COR-L47 (cell line): ENCODE results near the gene PDE10A.
"Not testable (repeated sequence)": the region's sequence is repeated elsewhere in the genome, so short reads cannot be mapped to it uniquely, and the experiment has no call there.

Source experiments
- DNase-seq: peaks from one replicate; lab custom pipeline; 2025; lab: John Stamatoyannopoulos, UW

PDE10A gene

DNA sequence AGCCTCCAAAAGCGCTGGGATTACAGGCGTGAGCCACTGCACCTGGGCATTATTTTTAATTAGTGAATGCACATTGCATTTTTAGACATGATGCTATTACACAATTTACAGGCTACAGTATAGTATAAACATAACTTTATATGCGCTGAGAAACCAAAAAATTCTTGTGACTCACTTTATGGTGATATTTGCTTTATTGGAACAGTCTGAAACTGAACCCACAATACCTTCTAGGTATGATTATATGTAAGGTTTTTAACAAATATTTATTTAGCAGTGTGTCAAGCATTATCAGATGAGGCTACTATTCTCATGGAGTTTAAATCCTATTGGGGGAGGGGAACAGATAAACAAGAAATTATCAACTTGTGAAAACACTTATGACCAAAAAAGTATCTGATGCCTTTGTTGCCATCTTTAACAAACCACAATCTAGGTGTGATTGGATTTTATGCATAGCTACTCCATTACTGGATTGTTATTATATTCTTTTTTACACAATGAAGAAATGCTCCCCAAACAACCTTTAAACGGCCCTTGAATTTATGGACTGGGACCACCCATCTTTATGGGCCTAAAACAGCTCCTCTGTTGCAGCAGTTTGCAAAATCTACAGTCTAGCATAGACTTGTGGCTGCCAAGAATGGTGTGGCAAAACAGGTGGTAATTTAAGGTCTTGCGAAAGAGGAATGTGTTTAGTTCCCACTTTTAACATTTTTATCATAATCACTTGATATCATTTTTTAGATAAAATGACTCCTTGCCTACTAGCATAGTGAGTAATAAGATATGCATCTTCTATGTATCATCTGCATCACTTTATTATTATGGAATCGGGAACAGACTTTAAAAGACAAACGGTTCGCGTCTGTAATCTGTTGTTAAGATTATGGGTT lies 194.5 kb downstream of the PDE10A start:
- DNase-seq, result no peak

DNA sequence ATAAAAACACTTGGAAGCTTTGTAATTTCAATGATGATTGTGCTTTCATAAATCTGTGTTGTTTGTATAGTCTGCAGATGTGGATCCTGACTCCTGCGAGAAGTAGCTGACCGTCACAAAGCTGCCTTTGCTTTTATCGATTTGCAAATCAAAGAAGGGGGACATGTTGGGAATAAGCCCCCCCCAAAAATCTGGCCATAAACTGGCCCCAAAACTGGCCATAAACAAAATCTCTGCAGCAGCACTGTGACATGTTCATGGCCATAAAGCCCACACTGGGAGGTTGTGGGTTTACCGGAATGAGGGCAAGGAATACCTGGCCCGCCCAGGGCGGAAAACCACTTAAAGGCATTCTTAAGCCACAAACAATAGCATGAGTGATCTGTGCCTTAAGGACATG lies 199.5 kb downstream of the PDE10A start:
- not testable (repeated sequence) for DNase-seq

DNA sequence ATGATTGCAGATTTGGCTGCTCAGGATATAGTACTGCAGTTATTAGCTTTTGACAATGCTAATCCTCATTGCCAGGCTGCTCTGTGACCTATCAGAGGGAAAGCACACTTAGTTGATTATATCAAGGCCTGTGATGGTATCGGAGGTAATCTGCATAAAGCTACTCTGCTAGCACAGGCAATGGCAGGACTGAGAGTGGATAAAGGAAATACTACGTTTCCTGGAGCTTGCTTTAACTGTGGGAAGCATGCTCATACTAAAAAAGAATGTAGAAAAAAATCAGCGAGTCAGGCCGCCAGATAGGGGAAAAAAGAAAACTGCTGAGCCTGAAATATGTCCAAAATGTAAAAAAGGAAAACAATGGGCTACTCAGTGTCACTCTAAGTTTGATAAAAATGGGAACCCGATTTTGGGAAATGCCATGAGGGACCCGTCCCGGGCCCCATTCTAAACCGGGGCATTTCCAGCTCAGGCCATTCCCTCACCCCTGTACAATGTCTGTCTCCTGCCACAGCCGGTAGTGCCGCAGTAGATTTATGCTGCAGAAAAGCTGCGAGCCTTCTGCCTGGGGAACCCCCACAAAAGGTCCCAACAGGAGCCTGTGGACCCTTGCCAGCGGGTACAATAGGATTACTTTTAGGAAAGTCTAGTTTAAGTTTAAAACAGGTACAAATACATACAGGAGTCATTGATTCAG lies 203.3 kb downstream of the PDE10A start:
- DNase-seq, result not testable (repeated sequence)

DNA sequence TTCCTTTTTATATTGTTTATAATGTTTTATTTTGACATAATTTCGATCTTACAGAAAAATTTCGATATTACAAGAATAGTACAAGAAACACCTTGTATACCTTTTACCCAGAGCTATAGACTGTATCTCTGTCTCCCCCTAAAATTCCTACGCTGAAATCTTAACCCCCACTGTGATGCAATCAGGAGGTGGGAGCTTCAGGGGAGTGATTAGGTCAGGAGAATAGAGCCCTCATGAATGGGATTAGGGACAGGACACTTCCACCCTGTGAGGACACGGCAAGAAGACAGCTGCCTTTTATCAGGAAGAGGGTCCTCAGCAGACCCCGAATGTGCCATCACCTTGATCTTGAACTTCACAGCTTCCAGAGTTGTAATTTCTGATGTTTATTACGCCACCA lies 204.9 kb downstream of the PDE10A start:
- DNase-seq, result no peak

DNA sequence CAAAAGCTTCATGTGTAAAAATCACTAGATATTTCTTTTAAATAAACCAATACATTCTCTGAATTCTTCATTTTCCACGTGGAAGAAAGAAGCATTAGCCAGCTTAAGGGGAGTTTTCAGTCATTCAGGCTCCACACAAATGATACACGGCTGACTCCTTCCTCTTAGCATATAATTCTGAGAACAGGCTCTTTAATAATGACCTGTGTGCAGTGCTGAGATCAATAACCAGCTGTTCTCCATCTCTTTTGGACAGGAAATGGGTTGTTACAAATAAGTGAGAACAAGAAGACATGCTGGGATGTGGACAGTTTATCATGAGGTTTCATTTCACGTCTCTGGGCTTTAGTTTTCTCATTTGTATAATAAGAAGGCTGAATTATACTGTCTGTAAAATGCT lies 206.8 kb downstream of the PDE10A start:
- no peak for DNase-seq

DNA sequence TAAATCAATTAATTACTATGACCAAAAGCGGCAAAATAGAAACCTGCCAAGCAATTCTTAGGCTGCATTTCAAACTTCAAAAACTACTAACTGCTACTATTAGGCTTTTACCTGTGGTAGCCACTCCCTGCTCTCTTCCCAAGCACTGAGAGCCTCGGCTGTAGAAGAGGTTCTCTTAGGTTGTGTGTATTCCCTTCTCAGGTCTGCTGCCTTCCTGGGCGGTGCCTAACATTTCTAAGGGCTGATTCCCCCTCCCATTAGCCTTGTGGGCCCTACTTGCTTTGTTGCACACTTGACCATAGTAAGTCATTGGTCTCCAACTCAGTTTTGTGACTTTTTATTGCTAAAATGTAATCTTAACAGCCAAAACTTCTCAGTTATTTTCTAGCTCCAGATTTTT lies 207.6 kb downstream of the PDE10A start:
- no peak for DNase-seq

DNA sequence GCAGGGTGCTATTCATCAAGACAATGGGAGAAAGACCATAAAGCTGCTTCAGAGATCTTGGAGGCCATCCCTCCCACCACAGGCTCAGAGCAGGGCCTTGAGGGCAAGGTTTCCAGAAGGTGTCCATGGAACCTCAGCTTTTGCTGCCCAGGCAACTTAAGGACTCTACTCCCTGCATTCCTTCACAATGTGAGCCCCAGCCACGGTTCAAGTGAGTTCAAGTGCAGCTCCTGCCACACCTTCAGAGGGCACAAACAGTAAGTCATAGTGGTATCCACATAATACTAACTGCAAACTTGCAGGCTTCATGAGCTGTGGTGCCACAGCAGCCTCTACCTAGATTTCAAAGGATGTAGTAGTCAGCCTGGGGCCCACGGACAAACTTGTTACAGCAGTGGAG lies 209.6 kb downstream of the PDE10A start:
- DNase-seq, result no peak

DNA sequence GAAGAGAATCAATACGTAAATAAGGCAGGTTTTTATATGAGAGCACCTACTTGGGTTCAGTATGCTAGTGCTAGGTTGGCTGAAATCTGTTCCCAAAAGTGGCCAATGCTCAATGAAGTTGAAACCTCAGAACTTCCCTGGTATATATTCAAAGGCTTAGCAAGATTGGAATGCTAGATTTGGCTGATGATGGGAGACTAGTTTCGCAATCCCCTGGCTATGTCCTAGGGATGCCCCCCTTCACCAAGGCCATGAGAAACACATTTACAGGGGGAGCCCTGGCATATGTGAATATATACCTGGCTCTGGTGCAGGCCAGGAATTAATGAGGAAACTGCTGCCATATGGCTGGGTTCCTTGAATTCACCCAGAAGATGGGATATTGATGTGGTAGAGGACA lies 211.2 kb downstream of the PDE10A start:
- DNase-seq, result no peak

DNA sequence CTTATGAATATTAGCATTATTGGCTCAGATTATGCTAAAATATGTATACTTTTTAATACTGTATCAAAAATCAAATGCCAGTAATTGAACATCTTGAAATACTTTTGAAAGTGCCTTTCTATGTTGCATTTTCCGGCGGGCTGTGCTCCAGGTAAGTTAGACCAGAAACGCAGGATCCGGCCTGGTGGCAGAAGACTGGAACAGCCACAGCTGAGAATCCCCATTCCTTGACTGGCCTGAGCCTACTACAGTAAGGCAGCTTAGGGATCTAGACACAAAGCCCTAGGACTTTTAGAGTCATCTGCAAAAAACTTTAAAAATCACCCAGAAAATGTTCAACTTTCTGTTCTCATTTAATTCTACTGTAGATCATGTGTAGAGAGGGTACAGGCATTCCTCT lies 214.8 kb downstream of the PDE10A start:
- DNase-seq, result no peak

DNA sequence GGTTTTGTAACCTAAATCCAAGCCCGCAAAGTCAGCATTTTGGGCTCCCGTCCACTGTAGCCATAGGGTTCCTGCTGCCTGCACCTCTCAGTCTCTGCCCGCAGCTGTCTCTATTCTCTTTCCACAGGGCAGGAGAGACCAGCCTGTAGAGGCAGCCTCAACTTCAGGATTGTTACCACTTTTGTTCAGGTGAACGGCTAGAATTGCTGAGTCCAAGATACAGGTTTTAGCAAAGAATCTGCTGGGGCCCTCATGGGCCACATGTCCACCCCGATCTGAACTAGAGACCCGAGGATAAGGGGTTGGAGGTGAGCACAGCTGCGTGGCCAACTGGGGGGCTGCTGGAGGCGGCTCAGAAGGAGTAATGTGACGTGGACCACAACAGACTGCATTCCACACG lies 215.9 kb downstream of the PDE10A start:
- no peak for DNase-seq

DNA sequence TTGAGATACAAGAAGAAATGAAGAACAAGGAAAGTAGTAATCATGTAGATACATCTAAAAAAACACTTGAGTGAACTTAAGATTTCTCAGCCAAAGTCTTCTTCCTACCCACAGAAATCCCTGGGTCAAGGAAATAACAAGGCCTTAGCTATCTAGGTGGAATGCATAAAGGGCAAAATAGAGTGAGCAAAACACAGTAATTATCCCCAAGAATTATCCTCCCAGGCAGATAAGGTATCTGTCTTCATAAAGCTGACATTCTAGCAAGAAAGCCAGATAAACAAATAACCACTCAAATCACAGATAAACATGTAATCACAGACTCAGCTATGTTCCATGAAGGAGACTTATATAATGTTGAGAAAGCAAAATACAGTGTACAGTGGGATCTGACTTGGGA lies 216.7 kb downstream of the PDE10A start:
- DNase-seq, result no peak

DNA sequence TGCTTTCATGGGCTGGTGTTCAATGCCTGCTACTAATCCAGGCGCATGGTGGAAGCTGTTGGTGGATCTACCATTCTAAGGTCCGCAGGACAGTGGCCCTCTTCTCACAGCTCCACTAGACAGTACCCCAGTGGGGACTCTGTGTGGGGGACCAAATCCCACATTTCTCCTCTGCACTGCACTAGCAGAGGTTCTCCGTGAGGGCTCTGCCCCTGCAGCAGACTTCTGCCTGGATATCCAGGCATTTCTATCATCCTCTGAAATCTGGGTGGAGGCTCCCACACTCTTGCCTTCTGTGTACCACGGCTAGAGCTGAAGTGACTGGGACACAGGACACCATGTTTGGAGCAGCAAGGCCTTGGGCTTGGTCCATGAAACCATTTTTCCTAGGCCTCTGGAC lies 219.6 kb downstream of the PDE10A start:
- no peak for DNase-seq

DNA sequence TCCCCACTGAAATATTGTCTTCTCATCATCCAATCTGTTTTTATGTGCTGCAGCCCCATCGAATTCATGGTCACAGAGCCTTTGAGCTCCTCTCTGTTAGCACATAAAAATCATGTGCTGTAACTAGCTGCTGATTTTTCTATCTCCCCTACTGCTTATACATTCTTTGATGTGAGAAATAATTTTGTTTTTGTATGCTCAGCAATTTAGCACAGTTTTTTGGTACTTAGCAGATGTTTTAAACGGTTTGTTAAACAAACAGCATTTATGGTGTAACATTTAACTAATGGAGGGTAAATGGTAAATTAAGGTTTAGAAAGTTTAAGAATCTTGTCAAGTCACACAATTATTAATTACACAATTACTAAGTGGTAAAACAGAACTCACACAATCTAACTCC lies 221.9 kb downstream of the PDE10A start:
- no peak for DNase-seq

DNA sequence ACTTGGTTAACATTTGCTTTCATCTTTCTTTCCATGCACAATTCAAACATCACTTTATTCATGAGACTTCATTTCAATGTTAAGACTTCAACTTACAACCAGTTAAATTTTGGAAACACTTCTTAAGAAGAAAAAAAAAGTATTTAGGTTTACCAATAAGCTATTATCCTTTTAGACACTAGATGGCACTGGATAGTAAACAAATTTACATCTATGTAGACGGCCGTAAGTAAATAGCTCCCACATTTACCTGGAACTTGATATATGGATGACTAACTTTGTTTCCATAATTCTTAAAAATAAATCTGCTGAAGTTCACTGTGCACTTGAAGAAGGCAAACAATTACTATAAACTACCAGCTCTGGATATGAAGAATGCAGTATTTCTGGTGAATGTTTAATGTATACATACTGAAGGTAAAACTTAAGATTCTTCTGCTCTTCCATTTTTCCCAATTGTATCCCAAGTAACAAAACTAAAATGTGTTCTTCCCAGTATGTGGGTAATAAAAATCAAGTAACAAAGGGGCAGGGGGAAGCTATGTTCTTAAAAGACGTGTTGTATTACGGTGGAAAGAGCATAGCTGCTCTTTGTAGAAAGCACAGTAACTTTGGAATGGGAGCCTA lies 223.0 kb downstream of the PDE10A start:
- no peak for DNase-seq

DNA sequence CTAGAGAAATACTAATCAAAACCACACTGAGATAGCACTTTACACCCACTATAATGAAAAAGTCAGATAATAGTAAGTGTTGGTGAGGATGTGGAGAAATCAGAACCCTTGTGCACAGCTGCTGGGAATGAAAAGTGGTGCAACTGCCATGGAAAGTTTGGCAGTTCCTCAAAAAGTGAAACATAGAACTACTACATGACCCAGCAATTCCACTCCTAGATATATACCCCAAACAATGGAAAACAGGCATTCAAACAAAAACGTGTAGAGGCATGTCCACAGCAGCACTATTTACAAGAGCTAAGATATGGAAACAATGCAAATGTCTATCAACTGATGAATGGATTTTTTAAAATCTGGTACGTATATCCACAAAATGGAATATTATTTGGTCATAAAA lies 236.1 kb downstream of the PDE10A start:
- DNase-seq, result no peak

DNA sequence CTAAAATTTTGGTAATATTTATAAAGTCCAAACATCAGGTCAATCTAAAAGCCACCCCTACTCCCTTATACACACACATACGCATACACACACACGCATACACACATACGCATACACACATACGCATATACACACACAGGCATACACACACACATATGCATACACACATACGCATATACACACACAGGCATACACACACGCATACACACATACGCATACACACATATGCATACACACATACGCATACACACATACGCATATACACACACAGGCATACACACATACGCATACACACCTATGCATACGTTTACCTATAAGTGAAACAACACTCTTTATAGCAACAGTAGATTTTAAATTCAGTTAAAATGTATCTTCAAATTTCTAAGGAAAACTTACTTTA lies 240.8 kb downstream of the PDE10A start:
- no peak for DNase-seq

DNA sequence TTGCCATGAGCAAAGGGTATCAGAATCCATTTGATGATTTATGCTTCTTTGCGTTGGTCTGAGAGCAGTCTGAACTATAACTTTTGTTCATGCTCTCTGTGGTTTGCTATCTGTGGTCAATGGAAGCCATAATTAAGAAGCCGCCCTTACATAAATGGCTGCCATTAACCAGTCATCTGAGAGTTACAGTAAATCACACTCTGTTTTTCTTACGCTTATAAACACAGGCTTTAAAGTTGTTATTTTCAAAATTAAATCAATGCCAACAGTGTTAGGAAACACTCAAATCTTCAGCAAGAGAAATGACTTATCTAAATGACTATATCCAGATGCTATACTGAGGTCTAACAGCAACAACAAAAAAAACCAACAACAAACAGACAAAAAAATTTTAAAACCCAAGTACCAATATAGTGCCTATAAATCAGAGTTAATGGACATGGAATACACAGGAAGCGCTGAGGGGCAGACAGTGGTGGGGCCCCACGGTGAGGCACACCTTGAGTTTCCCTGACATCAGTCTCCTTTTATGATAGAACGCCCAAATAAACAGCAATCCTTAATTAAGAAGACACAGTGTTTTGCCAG lies 245.7 kb downstream of the PDE10A start:
- DNase-seq, result no peak

DNA sequence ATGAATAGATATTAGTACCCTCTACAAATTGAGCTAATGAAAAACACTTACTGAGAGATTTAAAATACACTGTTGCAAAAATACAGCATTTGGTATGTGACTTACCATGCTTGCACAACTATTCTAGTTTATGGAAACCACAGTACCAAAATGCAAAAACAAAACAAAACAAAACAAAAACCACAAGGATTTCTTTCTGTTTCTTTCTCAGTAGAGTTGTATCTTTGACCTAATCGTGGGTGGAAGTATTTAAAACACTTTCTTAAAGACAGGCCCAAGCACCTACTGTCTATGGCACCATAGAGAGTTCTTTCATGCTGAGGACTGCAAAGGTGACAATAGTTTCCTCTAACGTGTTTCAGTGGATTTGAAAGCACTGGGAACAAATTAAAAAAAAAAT lies 258.3 kb downstream of the PDE10A start:
- DNase-seq, result no peak

DNA sequence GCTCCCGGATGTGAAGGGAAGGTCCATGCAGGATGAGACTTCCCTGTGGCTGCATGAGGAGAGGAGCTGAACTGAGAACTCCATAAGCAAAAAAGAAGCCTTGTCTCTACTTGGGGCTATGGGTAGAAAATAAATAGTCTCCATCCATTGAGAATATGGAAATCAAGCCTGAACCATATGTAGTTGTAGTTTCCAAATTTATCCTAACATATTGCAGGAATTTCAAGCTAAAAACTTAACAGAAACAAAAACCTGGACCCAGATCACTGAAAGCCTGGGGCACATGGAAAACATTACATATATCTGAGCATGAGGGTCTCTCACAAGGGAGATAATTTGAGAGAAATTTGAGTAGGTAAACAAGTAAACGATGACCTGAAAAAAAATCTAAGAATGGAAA lies 258.7 kb downstream of the PDE10A start:
- no peak for DNase-seq

DNA sequence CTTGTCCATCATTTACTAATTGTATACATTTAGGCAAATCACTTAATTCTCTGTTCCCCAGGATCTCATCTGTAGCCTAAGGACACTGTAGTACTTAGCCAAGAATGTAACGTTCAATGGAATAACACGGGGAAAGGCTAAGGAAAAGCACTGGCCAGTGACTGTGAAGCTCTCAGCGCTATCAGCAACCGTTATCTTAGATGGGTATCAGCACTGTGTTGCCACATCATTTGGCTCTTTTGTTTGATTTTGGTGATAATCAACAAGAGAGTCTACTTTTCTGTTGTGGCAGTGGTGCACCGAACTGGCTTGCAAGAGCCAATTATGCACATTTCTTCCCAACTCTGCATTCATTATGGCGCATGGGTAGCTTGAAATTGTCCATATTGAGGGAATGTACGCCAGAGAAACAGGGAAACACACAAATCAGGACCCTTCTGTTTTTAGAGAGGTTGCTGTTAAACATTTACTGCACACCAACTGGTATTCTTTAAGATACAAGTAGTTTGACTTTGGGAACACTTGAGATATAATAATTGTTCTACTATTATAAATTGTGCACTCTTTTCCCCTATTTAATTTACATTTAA lies 259.9 kb downstream of the PDE10A start:
- no peak for DNase-seq

DNA sequence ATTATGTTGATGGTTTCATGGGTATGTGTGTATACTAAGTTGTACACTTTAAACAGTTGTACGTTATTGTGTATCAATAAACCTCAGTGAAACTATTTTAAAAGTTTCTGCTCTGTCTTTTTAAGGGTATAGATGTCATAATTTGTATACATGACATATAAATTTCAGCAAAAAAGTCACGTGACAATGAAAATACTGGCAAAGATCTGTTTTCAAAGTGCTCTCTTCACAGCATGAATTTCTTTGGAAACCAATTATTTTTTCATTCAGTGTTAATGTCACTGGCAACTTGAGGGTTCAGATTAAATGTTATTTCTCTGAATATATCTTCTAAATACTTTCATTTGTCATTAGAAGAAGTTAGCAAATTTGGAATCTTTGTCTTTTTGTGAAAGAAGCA lies 261.9 kb downstream of the PDE10A start:
- no peak for DNase-seq

DNA sequence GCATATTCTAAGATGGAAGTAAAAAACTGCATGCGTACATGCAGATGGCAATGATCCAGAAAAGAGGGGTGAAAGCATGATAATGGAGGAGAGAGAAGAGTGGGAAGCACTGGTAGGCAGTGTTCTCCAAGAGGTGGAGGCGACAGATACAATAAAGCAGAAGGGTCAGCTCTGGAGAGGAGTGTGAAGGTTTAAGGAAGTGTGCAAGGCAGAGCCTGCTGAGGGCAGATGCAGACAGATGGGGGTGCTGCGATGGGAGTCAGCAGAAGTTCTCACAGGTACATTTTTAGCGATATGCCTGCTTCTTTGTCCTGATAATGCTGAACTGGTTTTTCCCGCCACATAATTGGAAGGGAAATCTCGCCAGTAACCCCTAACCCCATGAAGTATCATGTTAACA lies 272.6 kb downstream of the PDE10A start:
- DNase-seq, result no peak
